Cardiac fibroblast (primary cell): ENCODE measurements around the gene MYO1E.

Source experiments
- DNase-seq, 2 donors: peaks; one replicate each; pipeline versions ENCODE4 v3.0.0 to v3.0.0-alpha.2; 2010; ENCODE audit warnings: low read depth in 2 of 2
- H3K4me3 ChIP-seq, 2 donors: replicated peaks in 1 of 2; 1 replicate in 1 of 2; 2 replicates in 1 of 2; pipeline ENCODE4 v1.5.1; 2011; ENCODE audit warnings: low read depth in 2 of 2, low read length in 2 of 2, mild to moderate bottlenecking in 2 of 2, moderate library complexity in 1 of 2
- TF ChIP-seq, protein P1 (sequence below): IDR thresholded peaks from one replicate; pipeline ENCODE4 v1.5.1; 2011; ENCODE audit warnings: low read depth, mild to moderate bottlenecking, low read length, inconsistent platforms

The MYO1E gene

DNA sequence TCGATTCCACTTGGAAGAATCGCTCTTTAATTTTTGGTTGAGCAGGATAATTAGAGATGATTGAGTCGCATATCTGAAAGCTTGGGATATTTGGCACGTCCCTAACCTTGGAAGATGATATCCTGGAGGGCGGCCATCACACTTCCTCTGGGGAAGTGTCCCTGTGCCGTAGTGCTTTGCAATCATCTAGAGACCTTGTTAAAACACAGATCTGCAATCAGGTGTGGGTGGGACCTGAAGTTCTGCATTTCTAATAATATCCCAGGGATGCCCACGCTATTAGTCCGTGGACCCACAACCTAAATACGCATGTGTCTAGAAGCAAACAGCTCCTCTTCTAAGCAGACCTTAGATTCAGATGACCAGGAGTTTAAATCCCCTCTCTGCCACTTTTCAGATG is 20.5 kb downstream of the MYO1E start:
- no peak overlapping the region for H3K4me3 ChIP-seq
- TF ChIP-seq, protein P1, sequence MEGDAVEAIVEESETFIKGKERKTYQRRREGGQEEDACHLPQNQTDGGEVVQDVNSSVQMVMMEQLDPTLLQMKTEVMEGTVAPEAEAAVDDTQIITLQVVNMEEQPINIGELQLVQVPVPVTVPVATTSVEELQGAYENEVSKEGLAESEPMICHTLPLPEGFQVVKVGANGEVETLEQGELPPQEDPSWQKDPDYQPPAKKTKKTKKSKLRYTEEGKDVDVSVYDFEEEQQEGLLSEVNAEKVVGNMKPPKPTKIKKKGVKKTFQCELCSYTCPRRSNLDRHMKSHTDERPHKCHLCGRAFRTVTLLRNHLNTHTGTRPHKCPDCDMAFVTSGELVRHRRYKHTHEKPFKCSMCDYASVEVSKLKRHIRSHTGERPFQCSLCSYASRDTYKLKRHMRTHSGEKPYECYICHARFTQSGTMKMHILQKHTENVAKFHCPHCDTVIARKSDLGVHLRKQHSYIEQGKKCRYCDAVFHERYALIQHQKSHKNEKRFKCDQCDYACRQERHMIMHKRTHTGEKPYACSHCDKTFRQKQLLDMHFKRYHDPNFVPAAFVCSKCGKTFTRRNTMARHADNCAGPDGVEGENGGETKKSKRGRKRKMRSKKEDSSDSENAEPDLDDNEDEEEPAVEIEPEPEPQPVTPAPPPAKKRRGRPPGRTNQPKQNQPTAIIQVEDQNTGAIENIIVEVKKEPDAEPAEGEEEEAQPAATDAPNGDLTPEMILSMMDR, result no peak
- no peak for DNase-seq

DNA sequence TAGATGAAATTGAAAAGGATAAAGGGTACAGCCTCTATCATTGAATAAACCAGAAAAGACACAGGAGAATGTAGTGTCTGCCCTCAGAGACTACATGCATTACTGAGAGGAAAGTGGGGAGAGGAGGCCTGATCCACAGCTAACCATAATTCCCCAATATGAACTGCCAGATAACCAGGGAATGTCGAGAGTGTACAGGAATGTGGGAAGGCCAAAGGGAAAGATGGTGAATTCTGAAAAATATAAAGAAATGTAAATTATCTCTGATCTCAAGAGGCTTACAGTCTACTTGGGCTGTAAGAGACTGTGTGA is 22.3 kb downstream of the MYO1E start:
- no peak overlapping the region for H3K4me3 ChIP-seq
- TF ChIP-seq, protein P1, result no peak
- DNase-seq, result no peak

DNA sequence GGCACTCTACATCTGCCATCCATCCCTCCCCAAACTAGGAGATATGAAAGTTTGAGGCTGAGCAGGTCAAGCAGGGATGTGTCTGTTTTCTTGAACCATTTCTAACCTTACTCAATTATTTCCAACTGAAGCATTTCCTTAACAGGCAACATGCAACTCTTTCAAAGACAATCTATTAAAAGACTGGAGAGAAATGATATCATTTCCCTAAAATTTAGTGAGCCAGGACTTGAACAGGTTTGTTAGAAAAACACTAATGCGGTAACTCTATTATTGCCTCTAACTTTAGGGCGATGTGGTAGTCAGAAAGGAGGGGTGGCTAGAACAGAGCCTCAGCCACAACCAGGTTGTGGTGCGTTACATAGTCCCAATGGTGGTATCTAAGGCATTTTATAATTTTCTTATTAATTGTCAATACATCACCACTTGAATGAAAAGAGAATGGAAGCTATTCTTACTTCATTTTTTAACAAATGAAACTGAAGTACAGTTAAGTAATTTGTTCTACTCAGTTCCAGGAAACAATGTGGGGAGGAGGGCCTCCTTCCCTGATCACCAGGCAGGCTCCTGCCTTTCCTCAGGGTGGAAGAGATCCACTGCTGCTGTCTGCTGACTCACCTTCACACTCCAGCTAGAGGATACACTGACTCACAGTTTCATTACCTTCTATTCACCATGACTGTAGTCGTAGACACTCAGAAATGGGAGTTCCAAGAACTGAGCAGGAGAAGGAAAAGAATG is 22.8 kb downstream of the MYO1E start:
- TF ChIP-seq, protein P1, result no peak
- H3K4me3 ChIP-seq, result no peak overlapping the region
- DNase-seq, result peak; percentile 81 to 95

DNA sequence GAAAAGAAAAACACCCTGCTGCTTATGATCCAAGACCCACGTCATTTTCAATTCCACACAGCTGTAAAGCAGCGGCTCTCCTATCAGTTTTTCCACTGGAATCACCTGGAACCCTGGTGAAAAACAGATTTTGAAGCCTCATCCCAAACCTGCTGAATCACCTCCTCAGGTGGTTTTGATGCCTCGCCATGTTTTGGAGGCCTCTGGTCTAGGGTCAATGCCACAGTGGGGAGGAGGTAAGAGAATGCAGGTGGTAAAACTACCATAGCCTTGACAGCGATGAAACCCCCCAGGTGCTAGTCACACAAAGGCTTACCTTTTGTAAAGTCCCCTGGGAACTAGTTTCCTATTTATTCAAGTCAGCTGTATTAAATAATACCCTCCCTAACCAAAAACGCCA is 24.8 kb downstream of the MYO1E start:
- TF ChIP-seq, protein P1, result no peak
- DNase-seq, result no peak
- H3K4me3 ChIP-seq, result no peak overlapping the region

DNA sequence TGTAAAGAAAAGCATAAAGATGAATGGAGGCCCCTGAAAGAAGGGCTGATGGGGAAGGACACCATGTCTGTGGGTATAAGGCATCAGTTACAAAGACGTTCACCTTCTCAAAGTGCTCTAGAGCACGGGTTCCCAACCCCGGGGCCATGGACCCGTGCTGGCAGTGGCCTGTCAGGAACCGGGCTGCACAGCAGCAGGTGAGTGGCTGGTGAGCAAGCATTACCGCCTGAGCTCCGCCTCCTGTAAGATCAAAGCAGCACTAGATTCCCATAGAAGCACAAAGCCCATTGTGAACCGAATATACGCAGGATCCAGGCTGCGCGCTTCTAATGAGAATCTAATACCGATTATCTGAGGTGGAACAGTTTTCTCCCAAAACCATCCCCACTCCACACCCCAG is 25.7 kb downstream of the MYO1E start:
- DNase-seq, result no peak
- no peak overlapping the region for H3K4me3 ChIP-seq

DNA sequence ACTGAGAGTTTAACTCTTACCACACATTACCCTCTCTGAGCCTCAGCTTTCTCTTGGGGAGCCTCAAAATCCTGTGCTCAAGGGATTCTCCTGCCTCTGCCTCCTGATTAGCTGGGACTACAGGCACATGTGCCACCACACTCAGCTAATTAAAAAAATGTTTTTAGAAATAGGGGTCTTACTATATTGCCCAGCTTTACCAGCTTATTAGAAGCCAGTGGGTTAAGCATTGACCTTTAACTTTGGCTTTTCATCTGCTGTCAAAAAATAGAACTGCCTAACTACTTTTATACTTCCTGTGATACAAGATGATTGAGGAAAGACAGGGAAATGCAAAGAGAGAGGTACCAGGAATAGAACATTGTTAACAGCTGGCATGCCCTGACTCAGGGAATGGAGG is 27.3 kb downstream of the MYO1E start:
- no peak overlapping the region for H3K4me3 ChIP-seq
- DNase-seq, result no peak
- TF ChIP-seq, protein P1, result no peak

More for the DNA sequence above, 25.7 kb downstream of the MYO1E start:
- TF ChIP-seq, protein P1, result no peak

DNA sequence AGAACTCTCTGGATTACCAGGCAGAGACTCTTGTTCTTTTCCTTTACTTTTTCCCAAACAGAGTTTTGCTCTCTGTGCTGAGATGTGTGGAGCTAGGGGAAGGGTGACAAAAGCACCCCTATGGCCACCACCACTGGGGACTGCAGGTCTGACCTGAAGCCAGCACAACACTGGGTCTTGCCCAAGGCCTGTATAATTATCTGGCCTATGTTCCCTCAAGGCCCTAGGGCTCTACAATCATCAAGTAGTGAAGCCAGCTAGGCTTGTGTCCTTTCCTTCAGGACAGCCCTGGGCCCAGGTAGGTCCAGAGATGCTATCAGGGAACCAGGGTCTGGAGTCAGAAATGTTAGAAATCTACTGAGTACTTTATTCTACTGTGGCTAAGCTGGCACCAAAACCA is 28.4 kb downstream of the MYO1E start:
- no peak for DNase-seq
- TF ChIP-seq, protein P1, result no peak
- no peak overlapping the region for H3K4me3 ChIP-seq
